Brain microvascular endothelial cell (primary cell): ENCODE data around the gene MAGEB4.

Experiments
- DNase-seq: peaks from one replicate; pipeline ENCODE4 v3.0.0-alpha.2; 2020
- H3K27ac ChIP-seq: fragments of 250-450 bp; sonication (Bioruptor Pico); 2 replicates; pipeline ENCODE4 v1.5.1; 2020; ENCODE audit warnings: mild to moderate bottlenecking, moderate library complexity
- H3K27me3 ChIP-seq: fragments of 250-450 bp; sonication (Bioruptor Pico); replicated peaks from 2 replicates; pipeline ENCODE4 v1.5.1; 2020; ENCODE audit warnings: mild to moderate bottlenecking
- H3K36me3 ChIP-seq: fragments of 250-450 bp; sonication (Bioruptor Pico); replicated peaks from 2 replicates; pipeline ENCODE4 v1.5.1; 2020; ENCODE audit warnings: mild to moderate bottlenecking
- H3K4me3 ChIP-seq: 2 replicates; pipeline ENCODE4 v1.5.1; 2011; ENCODE audit warnings: low read depth, mild to moderate bottlenecking, control low read depth, low read length, moderate library complexity
- CTCF ChIP-seq: IDR thresholded peaks from 2 replicates; pipeline ENCODE4 v1.5.1; 2011; ENCODE audit warnings: low read depth, mild to moderate bottlenecking, moderate library complexity, low read length, control low read depth, inconsistent platforms; ENCODE audit errors: missing control alignments
- in situ Hi-C: cut with HindIII; loops from 2 replicates; pipeline ENCODE4 v1.10.0; 2017; ENCODE audit warnings: low sequenced_read_pairs, low pct_ligation_motif_present

MAGEB4 gene

GRCh38 chrX:30246769-30247489 lies 5.1 kb downstream of the MAGEB4 start, which contains the start of gene MAGEB1:
Gene MAGEB1, plus strand, starts transcription at chrX:30247146. Its CDS starts 3,348 bp downstream, at chrX:30250494.
- H3K27ac ChIP-seq, result no peak within 1 kb of the TSS
- TF ChIP-seq CTCF, result no peak
- DNase-seq, result no peak
- no peaks in the 10 kb centered on the region for H3K27me3 ChIP-seq
- no peaks in the 10 kb centered on the region for H3K36me3 ChIP-seq
- H3K4me3 ChIP-seq, result no peak within 1 kb of the TSS
- in situ Hi-C loops, result no loop called here

GRCh38 chrX:30248854-30249253 lies 7.1 kb downstream of the MAGEB4 start:
- Histone ChIP-seq H3K27me3 (no peaks in the 10 kb centered on the region), H3K36me3 (no peaks in the 10 kb centered on the region), H3K27ac (no peak overlapping the region), H3K4me3 (no peak overlapping the region)
- no peak for TF ChIP-seq CTCF
- no peak for DNase-seq
- in situ Hi-C loops, result no loop called here

GRCh38 chrX:30253257-30253656 lies 11.5 kb downstream of the MAGEB4 start:
- in situ Hi-C loops, result no loop called here

GRCh38 chrX:30259927-30260326 lies 18.1 kb downstream of the MAGEB4 start:
- in situ Hi-C loops, result no loop called here
- TF ChIP-seq CTCF, result no peak
- H3K36me3 ChIP-seq, result no peaks in the 10 kb centered on the region
- no peak for DNase-seq
- H3K27me3 ChIP-seq, result no peaks in the 10 kb centered on the region
- no peak overlapping the region for H3K27ac ChIP-seq
- H3K4me3 ChIP-seq, result no peak overlapping the region

More at GRCh38 chrX:30253257-30253656, 11.5 kb downstream of the MAGEB4 start:
- H3K27ac ChIP-seq, result no peak overlapping the region
- TF ChIP-seq CTCF, result no peak
- H3K4me3 ChIP-seq, result no peak overlapping the region
- DNase-seq, result no peak
- H3K36me3 ChIP-seq, result no peaks in the 10 kb centered on the region
- no peaks in the 10 kb centered on the region for H3K27me3 ChIP-seq

GRCh38 chrX:30261012-30261411 lies 19.2 kb downstream of the MAGEB4 start:
- in situ Hi-C loops, result no loop called here
- H3K4me3 ChIP-seq, result no peak overlapping the region
- DNase-seq, result no peak
- no peaks in the 10 kb centered on the region for H3K27me3 ChIP-seq
- H3K36me3 ChIP-seq, result no peaks in the 10 kb centered on the region
- H3K27ac ChIP-seq, result no peak overlapping the region
- TF ChIP-seq CTCF, result no peak

GRCh38 chrX:30262763-30263162 lies 21.0 kb downstream of the MAGEB4 start:
- no peak for DNase-seq
- H3K36me3 ChIP-seq, result no peaks in the 10 kb centered on the region
- no peak overlapping the region for H3K4me3 ChIP-seq
- no peaks in the 10 kb centered on the region for H3K27me3 ChIP-seq
- no peak for TF ChIP-seq CTCF
- in situ Hi-C loops, result no loop called here
- H3K27ac ChIP-seq, result no peak overlapping the region
